Osteocyte (in vitro differentiated cells): Measurements from ENCODE around the gene IPCEF1. TPM values are rescaled to one million over a fixed set of nuclear protein-coding genes. Genes with fewer than 3 reads are reported as not detected.
"Not testable (repeated sequence)": the region's sequence is repeated elsewhere in the genome, so short reads cannot be mapped to it uniquely, and the experiment has no call there.

Experiments used
- DNase-seq: peaks from one replicate; pipeline ENCODE4 v3.0.0; 2021; ENCODE audit warnings: mixed read lengths; ENCODE audit not compliant: unreplicated experiment; ENCODE audit errors: extremely low spot score
- H3K27ac Mint-ChIP-seq: one replicate; pipeline ENCODE4 v1.8.0; 2021; ENCODE audit warnings: mild to moderate bottlenecking, mixed read lengths; ENCODE audit not compliant: unreplicated experiment
- H3K27me3 Mint-ChIP-seq: one replicate; pipeline ENCODE4 v1.8.0; 2021; ENCODE audit warnings: mixed read lengths; ENCODE audit not compliant: unreplicated experiment
- H3K36me3 Mint-ChIP-seq: one replicate; pipeline ENCODE4 v1.8.0; 2021; ENCODE audit warnings: mixed read lengths; ENCODE audit not compliant: unreplicated experiment
- H3K4me1 Mint-ChIP-seq: one replicate; pipeline ENCODE4 v1.8.0; 2021; ENCODE audit warnings: mixed read lengths; ENCODE audit not compliant: unreplicated experiment
- H3K4me3 Mint-ChIP-seq: one replicate; pipeline ENCODE4 v1.8.0; 2021; ENCODE audit warnings: mild to moderate bottlenecking, moderate library complexity, mixed read lengths; ENCODE audit not compliant: unreplicated experiment
- H3K9me3 Mint-ChIP-seq: one replicate; pipeline ENCODE4 v1.8.0; 2021; ENCODE audit warnings: mixed read lengths; ENCODE audit not compliant: unreplicated experiment
- total RNA-seq: library from RNA; stranded (reverse); gene quantifications from 2 replicates; pipeline ENCODE4 v1.2.1, GENCODE V29; 2021
- TF ChIP-seq, protein P1 (sequence below): fragments of 200-600 bp; sonication (generic); IDR thresholded peaks from 2 replicates; pipeline ENCODE4 v1.5.0; 2021; ENCODE audit warnings: antibody characterized with exemption, mild to moderate bottlenecking, moderate library complexity

The IPCEF1 gene
- total RNA-seq, 1 donor from 2014 or later: 0.46 TPM

DNA sequence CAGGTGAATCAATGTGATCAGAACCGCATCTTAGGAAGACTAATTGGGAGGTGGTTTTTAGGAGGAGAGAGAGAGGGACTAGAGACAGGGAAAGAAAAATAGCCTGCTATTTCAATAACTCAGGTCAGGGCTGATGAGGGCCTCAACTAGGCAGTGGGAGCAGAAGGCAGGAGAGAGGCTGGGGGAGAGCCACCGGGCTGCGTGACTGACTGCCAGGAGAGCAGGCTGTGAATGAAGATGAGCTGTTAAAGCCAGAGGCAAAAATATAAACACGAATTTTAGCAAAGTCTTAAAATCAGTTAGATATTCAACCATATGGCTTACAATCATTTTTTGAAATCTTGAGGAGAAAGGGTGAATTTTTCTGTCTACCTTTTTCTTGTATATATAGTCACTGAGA lies 149.6 kb downstream of the IPCEF1 start:
- DNase-seq: no peak
- Mint-ChIP-seq H3K4me3 (no peak overlapping the region), H3K4me1 (no peaks in the 10 kb centered on the region), H3K27ac (no peak overlapping the region), H3K36me3 (no peaks in the 10 kb centered on the region), H3K27me3 (peaks cover 4% of the 10 kb centered on the region), H3K9me3 (peaks cover 3% of the 10 kb centered on the region)
- TF ChIP-seq, protein P1, sequence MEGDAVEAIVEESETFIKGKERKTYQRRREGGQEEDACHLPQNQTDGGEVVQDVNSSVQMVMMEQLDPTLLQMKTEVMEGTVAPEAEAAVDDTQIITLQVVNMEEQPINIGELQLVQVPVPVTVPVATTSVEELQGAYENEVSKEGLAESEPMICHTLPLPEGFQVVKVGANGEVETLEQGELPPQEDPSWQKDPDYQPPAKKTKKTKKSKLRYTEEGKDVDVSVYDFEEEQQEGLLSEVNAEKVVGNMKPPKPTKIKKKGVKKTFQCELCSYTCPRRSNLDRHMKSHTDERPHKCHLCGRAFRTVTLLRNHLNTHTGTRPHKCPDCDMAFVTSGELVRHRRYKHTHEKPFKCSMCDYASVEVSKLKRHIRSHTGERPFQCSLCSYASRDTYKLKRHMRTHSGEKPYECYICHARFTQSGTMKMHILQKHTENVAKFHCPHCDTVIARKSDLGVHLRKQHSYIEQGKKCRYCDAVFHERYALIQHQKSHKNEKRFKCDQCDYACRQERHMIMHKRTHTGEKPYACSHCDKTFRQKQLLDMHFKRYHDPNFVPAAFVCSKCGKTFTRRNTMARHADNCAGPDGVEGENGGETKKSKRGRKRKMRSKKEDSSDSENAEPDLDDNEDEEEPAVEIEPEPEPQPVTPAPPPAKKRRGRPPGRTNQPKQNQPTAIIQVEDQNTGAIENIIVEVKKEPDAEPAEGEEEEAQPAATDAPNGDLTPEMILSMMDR: no peak

DNA sequence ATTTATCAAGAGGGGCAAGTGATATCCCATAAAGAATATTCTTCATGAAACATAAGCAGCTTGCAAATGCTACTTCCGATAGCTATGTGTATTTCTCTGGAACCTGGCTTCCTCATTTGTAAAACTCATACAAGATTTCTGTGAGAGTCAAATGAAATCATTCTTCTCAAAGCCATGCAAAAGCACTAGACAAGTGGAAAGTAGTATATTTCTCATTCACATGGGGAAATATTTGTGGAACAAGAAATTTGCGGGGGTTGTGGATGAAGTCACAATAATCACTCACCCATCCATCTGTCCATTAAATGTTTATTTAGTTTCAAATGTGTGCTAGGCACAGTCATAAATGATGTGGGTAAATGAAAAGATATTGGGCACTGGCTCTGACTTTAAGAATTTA lies 150.5 kb downstream of the IPCEF1 start:
- peaks cover 3% of the 10 kb centered on the region for H3K9me3 Mint-ChIP-seq
- no peaks in the 10 kb centered on the region for H3K36me3 Mint-ChIP-seq
- no peaks in the 10 kb centered on the region for H3K4me1 Mint-ChIP-seq
- no peak overlapping the region for H3K27ac Mint-ChIP-seq
- H3K27me3 Mint-ChIP-seq: peaks cover 4% of the 10 kb centered on the region
- no peak for DNase-seq
- TF ChIP-seq, protein P1: no peak
- no peak overlapping the region for H3K4me3 Mint-ChIP-seq

DNA sequence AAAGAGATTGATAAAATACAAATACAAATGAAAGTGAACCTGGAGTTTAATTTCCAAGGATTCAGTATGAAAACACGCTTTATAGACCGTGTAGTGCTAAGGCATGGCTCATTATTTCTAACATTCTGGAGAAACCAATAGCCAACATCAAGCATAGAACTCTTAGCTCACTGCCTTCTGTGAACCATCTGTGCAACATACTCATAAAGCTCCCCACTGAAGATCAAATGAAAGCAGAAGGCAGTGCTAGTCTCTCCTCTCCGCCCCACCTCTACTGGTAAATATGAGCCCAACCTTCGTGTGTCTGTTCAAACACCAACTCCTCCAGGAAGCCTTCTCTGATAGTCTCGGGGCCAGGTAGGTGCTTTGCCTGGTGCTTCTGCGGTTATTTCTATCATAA lies 153.6 kb downstream of the IPCEF1 start:
- no peaks in the 10 kb centered on the region for H3K36me3 Mint-ChIP-seq
- peaks cover under 1% of the 10 kb centered on the region for H3K4me1 Mint-ChIP-seq
- peaks cover 3% of the 10 kb centered on the region for H3K9me3 Mint-ChIP-seq
- TF ChIP-seq, protein P1: no peak
- no peak overlapping the region for H3K4me3 Mint-ChIP-seq
- DNase-seq: no peak
- H3K27ac Mint-ChIP-seq: no peak overlapping the region
- peaks cover 4% of the 10 kb centered on the region for H3K27me3 Mint-ChIP-seq

DNA sequence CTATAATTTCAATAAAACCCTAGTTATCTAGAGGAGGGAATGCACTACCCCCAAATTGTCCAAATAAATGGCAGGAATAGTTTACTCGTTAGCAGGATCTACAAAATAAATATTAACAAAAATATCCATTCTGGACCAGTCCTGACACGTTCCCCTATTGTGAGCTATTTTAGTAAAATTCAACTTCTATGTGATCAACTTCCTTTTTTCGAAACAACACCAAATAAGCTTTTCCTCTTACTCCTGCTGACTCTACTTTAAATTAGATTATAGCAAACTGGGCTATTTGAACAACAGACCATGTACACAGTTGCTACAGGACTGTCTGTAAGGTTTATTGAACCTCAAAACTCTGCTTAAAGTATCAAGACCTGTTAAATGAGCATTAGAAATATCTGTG lies 154.3 kb downstream of the IPCEF1 start:
- TF ChIP-seq, protein P1: no peak
- Mint-ChIP-seq H3K36me3 (no peaks in the 10 kb centered on the region), H3K27me3 (peaks cover 4% of the 10 kb centered on the region), H3K4me3 (no peak overlapping the region), H3K27ac (no peak overlapping the region), H3K4me1 (peaks cover 6% of the 10 kb centered on the region), H3K9me3 (peaks cover 3% of the 10 kb centered on the region)
- no peak for DNase-seq

DNA sequence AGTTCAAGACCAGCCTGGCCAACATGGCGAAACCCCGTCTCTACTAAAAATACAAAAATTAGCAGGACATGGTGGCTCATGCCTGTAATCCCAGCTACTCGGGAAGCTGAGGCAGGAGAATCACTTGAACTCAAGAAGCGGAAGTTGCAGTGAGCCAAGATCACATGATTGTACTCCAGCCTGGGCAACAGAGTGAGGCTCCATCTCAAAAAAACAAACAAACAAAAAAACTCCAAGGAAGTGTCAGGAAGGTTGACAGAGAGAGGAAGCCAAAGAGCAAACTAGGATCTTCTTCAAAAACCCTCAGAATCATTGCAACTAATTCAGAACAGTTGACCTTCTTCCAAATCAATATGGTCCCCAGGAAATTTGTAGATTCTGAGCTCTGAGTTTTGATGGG lies 154.9 kb downstream of the IPCEF1 start:
- not testable (repeated sequence) for H3K27ac Mint-ChIP-seq, H3K27me3 Mint-ChIP-seq, H3K9me3 Mint-ChIP-seq, DNase-seq, H3K36me3 Mint-ChIP-seq, H3K4me3 Mint-ChIP-seq
- H3K4me1 Mint-ChIP-seq: peaks cover 12% of the 10 kb centered on the region
